C4-2B (cell line): ENCODE results near the gene ANKRD6.

Source experiments
- ZFX ChIP-seq: fragments of 450-650 bp; IDR thresholded peaks from 2 replicates; pipeline ENCODE4 v1.6.1; 2017
- TF ChIP-seq, protein P1 (sequence below): fragments of 450-650 bp; conservative IDR thresholded peaks from 2 replicates; pipeline ENCODE4 v1.5.1; 2017; ENCODE audit warnings: mild to moderate bottlenecking

GRCh38 chr6:89481695-89482094 lies 48.7 kb downstream of the ANKRD6 start:
- TF ChIP-seq, protein P1, sequence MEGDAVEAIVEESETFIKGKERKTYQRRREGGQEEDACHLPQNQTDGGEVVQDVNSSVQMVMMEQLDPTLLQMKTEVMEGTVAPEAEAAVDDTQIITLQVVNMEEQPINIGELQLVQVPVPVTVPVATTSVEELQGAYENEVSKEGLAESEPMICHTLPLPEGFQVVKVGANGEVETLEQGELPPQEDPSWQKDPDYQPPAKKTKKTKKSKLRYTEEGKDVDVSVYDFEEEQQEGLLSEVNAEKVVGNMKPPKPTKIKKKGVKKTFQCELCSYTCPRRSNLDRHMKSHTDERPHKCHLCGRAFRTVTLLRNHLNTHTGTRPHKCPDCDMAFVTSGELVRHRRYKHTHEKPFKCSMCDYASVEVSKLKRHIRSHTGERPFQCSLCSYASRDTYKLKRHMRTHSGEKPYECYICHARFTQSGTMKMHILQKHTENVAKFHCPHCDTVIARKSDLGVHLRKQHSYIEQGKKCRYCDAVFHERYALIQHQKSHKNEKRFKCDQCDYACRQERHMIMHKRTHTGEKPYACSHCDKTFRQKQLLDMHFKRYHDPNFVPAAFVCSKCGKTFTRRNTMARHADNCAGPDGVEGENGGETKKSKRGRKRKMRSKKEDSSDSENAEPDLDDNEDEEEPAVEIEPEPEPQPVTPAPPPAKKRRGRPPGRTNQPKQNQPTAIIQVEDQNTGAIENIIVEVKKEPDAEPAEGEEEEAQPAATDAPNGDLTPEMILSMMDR, result no peak
- TF ChIP-seq ZFX, result no peak
